DMS53 treated with DMSO at 0.1 percent for 48 hours (cell line): Measurements from ENCODE around the gene CTDSP2.
"Not testable (repeated sequence)": the region's sequence is repeated elsewhere in the genome, so short reads cannot be mapped to it uniquely, and the experiment has no call there.

Experiments
- DNase-seq: peaks from one replicate; lab custom pipeline; 2025; ENCODE audit not compliant: unreplicated experiment; lab: John Stamatoyannopoulos, UW

The CTDSP2 gene

GRCh38 chr12:57853864-57854556, 7.5 kb upstream of the CTDSP2 start:
- no peak for DNase-seq

- no peak for DNase-seq
Measured at GRCh38 chr12:57852620-57853500, 6.3 kb upstream of the CTDSP2 start.

DNA sequence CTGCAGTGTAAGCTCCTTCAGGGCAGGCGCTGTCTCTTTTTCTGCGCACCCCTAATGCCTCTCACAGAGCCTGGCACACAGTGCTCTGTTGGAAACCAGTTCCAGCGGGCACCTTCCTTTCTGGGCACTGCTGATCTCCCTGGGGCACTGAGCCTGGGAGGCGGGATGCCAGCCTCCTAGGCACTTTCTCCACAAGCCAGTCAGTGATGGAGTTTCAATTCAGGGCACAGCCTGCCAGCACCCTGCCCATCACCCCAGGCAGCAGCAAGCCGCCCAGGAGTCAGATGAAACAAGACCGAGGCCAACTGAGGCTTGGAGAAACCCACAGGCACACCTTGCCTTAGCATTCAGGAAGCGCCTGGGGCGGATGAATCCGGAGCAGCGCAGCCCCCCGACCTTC, 5.7 kb upstream of the CTDSP2 start:
- DNase-seq: no peak

DNA sequence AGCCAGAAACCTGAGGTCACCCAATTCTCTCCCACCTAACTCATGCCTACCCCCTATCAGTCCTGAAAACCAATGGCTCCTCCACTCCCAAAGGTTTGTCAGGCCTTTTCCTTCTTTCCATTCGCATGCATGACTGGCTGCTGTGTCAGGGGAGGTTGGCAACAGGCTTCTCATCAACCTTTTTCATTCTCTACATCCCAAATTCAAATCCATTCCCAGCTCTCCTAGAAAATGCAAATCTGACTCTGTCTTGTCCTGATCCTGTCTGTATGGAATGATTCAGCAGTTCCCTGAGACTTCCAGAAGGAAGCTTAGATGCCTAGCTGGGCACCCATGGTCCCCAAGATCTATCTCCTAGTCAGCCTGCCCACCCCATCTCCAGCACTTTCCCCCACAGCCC, 5.0 kb upstream of the CTDSP2 start:
- DNase-seq: no peak

DNA sequence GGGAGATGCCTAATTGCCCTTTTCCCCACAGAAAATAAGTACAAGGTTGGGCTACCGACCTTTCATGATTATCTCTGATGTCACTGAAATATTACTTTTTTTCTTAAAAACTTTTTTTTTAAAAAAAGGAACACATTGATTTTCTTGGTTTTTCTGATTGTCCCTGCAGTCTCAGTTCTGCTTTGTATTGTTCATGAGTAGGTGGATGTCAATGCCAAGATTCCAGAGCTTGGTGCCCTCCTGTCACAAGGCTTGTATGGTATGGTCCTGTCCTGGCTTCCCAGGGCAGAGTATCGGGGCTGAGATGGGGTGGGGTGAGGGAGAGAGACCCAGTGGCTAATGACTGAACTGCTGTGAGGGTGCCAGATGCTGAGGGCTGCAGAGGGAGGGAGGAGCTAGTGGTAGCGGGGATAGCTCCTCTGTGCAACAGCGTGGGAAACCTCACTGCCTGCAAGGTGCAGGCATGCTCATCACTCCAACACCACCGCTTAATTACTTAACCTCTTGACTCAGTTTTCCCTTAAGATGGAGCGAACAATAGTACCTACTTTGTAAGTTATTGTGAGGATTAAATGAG, 4.4 kb upstream of the CTDSP2 start:
- DNase-seq: no peak

DNA sequence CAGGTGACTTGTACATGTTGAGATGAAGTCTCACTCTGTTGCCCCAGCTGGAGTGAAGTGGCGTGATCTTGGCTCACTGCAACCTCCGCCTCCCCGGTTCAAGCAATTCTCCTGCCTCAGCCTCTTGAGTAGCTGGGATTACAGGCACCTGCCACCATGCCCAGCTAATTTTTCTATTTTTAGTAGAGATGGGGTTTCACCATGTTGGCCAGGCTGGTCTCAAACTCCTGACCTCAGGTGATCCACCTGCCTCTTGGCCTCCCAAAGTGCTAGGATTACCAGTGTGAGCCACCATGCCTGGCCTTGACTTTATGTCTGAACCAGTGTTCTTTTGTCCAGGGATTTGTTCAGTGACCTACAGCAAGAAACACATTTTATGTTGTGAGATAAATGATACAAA, 2.9 kb upstream of the CTDSP2 start:
- not testable (repeated sequence) for DNase-seq

DNA sequence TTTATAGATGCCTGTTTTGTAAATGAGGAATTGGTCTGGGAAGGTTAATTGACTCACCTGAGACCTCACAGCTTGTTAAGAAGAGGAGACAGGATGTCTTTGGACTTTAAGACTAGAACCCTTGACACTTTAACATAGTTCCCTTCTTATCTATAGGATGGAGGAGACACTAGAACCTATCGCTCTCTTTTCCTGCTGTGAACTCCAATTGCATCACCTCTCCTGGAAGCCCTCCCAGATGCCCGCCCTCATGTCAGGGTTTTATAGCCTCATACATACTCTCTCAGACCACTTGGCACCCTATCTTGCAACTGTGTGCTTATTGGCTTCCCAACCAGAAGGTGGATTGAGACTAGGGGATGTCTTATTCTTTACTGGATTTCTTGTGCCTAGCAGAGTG, 2.5 kb upstream of the CTDSP2 start:
- DNase-seq: no peak

DNA sequence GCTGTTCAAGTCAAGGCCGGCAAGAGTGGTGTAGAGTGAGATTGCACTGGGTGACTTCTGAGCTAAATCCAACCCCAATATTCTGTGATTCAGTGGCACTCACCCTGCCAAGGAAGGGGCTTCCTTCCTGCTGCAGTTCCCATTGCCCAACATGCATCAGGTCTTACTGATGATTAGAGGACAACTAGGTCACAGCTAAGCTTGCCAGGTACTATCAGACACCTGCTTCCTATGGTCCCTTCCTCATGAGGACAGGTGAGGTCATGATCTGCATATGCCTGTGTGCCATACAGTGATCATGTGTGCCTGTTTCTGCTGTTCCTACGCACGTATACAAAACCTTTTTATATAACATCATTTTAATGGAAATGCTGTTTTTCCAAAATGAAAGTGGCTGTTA, 1.7 kb upstream of the CTDSP2 start:
- DNase-seq: no peak

DNA sequence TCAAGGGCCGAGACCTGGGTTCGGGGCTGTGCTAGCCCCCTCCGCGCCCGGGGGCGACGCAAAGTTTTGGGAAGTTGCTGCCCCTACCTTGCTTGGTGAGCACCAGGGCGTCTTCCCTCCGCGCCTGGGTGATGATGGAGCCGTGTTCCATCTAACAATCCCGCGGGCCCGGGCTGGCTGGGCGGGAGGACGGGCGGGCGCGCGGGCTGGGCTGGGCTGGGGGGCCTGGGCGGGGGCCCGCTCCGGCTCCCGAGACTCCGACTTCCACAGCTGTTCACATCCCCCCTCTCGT, 298 bp downstream of the CTDSP2 start:
- DNase-seq: no peak

GRCh38 chr12:57845478-57846284, 848 bp downstream of the CTDSP2 start:
- DNase-seq: peak; percentile 44

GRCh38 chr12:57844709-57845477, 1.6 kb downstream of the CTDSP2 start:
- DNase-seq: no peak

DNA sequence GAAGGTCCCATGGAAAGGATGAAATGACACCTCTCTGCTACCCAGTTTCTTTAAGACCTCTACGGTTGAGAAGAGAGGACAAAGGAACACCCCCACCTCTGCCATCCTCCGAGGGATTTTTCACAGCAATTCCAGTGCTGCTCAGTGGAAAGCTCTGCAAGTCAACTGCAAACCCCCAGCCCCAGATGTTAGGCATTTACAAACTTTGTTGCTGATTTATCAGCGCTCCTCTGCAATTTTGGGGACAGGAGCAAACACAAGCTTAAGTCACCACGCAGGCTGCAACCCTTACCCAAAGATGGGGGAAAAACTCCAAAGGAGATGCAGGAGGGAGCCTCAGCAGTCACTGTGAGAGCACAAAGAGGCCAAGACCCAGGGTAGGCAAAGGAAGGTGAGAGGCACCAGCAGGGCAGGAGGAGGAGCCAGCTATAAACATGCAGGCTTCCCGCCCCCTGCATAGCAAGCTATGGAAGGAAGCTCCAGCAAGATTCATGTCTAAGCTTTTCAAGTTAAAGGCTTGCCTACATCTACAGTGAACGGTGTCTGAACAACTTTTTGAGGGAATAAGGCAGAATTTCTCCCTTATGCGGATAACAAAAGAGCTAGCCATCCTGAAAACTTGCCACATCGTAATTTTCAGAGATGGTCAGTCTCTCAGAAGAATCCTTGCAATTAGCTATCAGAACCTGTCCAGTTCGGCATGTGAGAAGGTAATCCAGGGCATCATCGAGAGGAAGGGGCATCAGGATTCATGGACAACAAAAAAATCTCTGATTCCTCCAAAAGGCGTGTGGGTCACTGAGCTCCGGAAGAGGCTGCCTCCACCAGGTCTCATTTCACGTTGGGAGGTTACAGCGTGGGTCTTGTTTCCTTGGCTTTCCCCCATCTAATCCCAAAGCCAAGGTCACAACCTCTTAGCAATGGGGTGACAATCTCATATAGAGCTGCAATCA, 3.9 kb downstream of the CTDSP2 start:
- no peak for DNase-seq

DNA sequence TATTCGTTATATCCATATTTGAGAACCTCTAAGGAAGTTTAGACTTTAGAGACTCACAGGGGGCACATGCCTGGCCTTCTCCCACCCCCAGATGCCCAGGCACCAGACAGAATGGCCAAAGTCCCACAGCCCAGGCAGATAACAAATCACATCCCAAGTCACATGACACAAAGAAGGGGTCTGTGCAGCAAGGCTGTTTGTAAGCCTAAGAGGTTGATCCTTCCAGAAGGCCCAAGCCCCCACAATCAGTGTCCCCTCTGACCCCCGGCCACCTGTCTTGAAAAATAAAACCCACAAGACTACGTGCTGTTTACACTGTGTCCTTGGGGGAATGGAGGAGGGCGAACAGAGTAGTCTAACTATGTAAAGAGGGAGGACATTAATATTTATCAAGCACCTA, 5.1 kb downstream of the CTDSP2 start:
- DNase-seq: no peak

DNA sequence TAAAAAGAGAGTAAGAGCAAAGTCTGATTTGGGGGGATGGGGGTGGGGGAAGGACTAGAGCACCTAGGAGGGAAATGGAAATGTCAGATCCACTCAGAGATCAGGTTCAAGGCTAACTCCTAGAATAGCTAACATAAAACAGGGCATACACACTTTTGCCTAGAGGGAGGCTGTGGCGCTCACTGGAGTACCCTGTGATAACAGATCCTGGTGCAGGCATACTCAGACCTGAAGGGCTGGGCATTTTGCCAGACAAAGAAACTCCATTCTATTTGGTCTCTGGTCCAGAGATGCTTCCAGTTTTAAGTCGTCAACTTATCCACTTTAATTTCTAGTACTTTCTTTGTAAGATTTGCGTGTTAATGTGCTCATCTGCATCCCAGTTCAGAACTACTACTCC, 5.8 kb downstream of the CTDSP2 start:
- peak; percentile 23 for DNase-seq

DNA sequence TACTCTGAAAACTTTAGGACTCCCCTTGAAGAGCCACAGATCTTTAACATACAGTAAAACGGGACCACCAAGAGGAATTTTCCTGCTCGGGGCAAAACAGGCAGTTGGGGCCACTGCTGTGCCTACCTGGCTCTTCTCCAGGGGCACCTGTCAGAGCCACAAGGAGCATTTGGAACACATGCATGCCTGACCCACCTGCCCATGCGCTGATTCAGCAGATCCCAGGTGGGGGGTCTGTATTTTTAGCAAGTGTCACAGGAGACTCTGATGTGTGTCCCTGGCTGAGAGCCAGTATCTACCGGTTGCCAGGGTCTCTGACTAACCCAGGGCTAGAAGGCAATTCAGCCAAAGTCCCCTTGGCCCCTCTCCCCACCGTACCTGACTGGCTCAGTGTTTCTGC, 6.5 kb downstream of the CTDSP2 start:
- DNase-seq: no peak

GRCh38 chr12:57838594-57839302, 7.8 kb downstream of the CTDSP2 start:
- no peak for DNase-seq

DNA sequence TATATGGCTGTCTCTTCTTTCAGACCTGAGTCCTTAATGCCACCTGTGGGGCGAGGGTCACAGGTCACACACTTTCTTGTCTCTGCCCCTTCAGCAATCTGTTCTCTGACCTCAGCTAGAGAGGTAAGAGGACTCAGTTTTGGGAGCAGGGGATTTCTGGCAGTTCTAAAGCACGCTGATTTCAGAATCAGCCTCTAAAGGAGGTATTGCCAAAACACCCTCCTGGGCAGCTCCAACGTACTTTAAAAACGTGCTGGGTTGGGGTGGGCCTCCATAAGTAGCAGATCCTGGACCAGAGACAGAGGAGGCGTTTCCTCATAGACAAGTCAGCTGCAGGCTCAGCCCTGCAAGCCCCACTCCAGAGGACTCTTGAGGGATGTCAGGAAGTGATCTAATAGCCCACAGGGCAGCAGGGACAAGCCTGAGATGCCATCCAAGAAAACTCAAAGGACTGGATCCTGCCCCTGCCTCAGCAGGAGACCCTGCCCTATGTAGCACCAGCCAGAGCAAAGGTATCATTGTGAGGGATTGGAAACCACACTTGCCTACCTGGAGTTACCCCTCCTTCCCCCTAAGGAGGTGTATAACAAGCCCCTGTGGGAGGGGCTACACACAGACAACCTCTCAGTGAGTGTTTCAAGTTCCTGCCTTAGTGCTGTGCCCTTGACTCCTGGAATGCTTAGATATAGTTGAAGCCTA, 8.5 kb downstream of the CTDSP2 start:
- DNase-seq: peak; percentile 74
